Mucosa of descending colon (tissue), 3 donors: Measurements from ENCODE around the gene C7orf25. TPM values are rescaled to one million over a fixed set of nuclear protein-coding genes. Genes with fewer than 3 reads are reported as not detected.

Experiments
- ATAC-seq: fragments of 200-7000 bp; cut with Tn5 transposase; one replicate; pipeline ENCODE4 v1.9.1; 2020; ENCODE audit warnings: mild to moderate bottlenecking, moderate library complexity
- DNase-seq, 3 donors: peaks; one replicate each; pipeline ENCODE4 v3.0.0-alpha.2; 2020
- H3K36me3 ChIP-seq: fragments of 200-600 bp; one replicate; pipeline ENCODE4 v1.8.0; 2021; ENCODE audit warnings: low read depth, mild to moderate bottlenecking
- H3K4me1 ChIP-seq: fragments of 200-600 bp; one replicate; pipeline ENCODE4 v1.8.0; 2021; ENCODE audit warnings: low read depth, mild to moderate bottlenecking
- H3K4me3 ChIP-seq: fragments of 200-600 bp; one replicate; pipeline ENCODE4 v1.8.0; 2021; ENCODE audit warnings: mild to moderate bottlenecking
- H3K9me3 ChIP-seq: fragments of 200-600 bp; one replicate; pipeline ENCODE4 v1.8.0; 2021; ENCODE audit warnings: mild to moderate bottlenecking
- intact Hi-C, 2 donors: fragments of 100-400 bp; cut with DNase I in 1 of 2; cut with micrococcal nuclease in 1 of 2; formaldehyde crosslinking; loops; one replicate each; pipeline versions ENCODE4 v1.11.0 to v1.11.1; 2022; cut with DNase I, micrococcal nuclease
- total RNA-seq, 3 donors: library from RNA; stranded (reverse); fragmentation: NEBNext Ultra II Directional in 2 of 3; extraction: Animal tissue kit (Norgen Biotek cat#: 25700) in 2 of 3; gene quantifications; one replicate each; pipeline versions ENCODE4 v1.2.1 to v1.2.4, GENCODE V29; 2021 to 2023
- TF ChIP-seq, protein P1 (sequence below): fragments of 200-600 bp; IDR thresholded peaks from one replicate; pipeline ENCODE4 v1.8.0; 2022; ENCODE audit warnings: antibody characterized with exemption, mild to moderate bottlenecking
- donor health status: DM: no; HTN: no; CAD: no; lungs with moderate emphysema.
- donor health status: DM: no; HTN: no; CAD: no.
- donor health status: DM: no; HTN: yes; CAD: no.

Gene C7orf25
- total RNA-seq, 3 donors from 2014 or later, result 3.4 to 5.4 (median 4.3) TPM

DNA sequence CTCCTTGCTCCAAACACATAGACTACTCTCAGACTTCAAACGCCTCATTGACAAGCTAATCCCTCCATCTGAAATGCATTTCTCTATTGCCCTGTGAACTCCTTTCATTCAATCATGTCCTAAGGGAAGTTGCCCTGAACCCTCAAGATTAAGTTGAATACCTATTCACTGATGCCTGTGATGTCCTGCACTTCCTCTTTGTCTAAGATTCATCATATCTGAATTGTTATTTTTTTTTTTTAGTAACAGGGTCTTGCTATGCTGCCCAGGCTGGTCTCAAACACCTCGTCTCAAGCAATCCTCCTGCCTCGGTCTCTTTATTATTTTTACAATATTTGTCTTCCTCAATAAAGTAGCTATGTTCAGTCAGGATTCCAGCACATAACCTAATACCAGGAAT, 16.9 kb upstream of the C7orf25 start:
- H3K4me1 ChIP-seq, result peaks cover 43% of the 10 kb centered on the region
- TF ChIP-seq, protein P1, sequence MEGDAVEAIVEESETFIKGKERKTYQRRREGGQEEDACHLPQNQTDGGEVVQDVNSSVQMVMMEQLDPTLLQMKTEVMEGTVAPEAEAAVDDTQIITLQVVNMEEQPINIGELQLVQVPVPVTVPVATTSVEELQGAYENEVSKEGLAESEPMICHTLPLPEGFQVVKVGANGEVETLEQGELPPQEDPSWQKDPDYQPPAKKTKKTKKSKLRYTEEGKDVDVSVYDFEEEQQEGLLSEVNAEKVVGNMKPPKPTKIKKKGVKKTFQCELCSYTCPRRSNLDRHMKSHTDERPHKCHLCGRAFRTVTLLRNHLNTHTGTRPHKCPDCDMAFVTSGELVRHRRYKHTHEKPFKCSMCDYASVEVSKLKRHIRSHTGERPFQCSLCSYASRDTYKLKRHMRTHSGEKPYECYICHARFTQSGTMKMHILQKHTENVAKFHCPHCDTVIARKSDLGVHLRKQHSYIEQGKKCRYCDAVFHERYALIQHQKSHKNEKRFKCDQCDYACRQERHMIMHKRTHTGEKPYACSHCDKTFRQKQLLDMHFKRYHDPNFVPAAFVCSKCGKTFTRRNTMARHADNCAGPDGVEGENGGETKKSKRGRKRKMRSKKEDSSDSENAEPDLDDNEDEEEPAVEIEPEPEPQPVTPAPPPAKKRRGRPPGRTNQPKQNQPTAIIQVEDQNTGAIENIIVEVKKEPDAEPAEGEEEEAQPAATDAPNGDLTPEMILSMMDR, result no peak
- no peak overlapping the region for H3K4me3 ChIP-seq
- ATAC-seq, result no peak
- DNase-seq, result no peak
- H3K9me3 ChIP-seq, result no peaks in the 10 kb centered on the region
- intact Hi-C loops, result no loop called here
- no peaks in the 10 kb centered on the region for H3K36me3 ChIP-seq

DNA sequence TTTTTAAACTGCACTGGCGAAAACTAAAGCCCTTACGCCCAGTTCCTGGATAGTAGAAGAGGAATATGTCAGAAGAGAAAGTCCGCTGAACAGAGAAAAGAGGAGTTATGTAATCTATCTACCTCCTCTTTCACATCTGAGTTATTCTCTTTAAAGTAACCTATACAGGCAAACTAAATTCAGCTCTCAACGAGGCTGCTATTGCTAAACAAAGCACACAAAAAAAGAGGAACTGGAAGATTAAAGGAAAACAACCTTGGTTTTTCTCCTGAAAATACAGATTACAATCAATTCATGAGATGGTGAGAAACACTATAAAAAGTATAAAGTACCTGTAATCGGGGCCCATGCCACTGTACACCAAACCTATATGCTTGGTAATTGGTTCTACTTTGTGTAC, 14.3 kb upstream of the C7orf25 start:
- ATAC-seq (no peak), DNase-seq (no peak)
- H3K4me3 ChIP-seq, result no peak overlapping the region
- peaks cover 38% of the 10 kb centered on the region for H3K4me1 ChIP-seq
- intact Hi-C loops, result no loop called here
- no peaks in the 10 kb centered on the region for H3K36me3 ChIP-seq
- TF ChIP-seq, protein P1, result no peak
- H3K9me3 ChIP-seq, result no peaks in the 10 kb centered on the region

GRCh38 chr7:42925630-42926029, 13.8 kb upstream of the C7orf25 start:
- TF ChIP-seq, protein P1, result no peak

GRCh38 chr7:42924223-42924838, 12.5 kb upstream of the C7orf25 start:
- ATAC-seq (no peak), DNase-seq (no peak)
- H3K4me3 ChIP-seq, result no peak overlapping the region
- H3K36me3 ChIP-seq, result peaks cover 4% of the 10 kb centered on the region
- no peaks in the 10 kb centered on the region for H3K9me3 ChIP-seq
- H3K4me1 ChIP-seq, result peaks cover 19% of the 10 kb centered on the region
- intact Hi-C loops, result no loop called here
- TF ChIP-seq, protein P1, result no peak

More at GRCh38 chr7:42925630-42926029, 13.8 kb upstream of the C7orf25 start:
- H3K9me3 ChIP-seq, result no peaks in the 10 kb centered on the region
- DNase-seq (no peak), ATAC-seq (no peak)
- no peak overlapping the region for H3K4me3 ChIP-seq
- H3K4me1 ChIP-seq, result peaks cover 32% of the 10 kb centered on the region
- peaks cover 4% of the 10 kb centered on the region for H3K36me3 ChIP-seq
- intact Hi-C loops, result no loop called here

GRCh38 chr7:42922017-42922753, 10.3 kb upstream of the C7orf25 start:
- peaks cover under 1% of the 10 kb centered on the region for H3K4me1 ChIP-seq
- TF ChIP-seq, protein P1, result no peak
- DNase-seq, result no peak
- H3K9me3 ChIP-seq, result no peaks in the 10 kb centered on the region
- intact Hi-C loops, result no loop called here
- peaks cover 4% of the 10 kb centered on the region for H3K36me3 ChIP-seq
- no peak overlapping the region for H3K4me3 ChIP-seq
- no peak for ATAC-seq
